ENCODE measurements around the gene ZNF724. TPM values are rescaled to one million over a fixed set of nuclear protein-coding genes. Genes with fewer than 3 reads are reported as not detected.
A peak's percentile ranks its signal among the peaks of the same experiment; 100 is the strongest.

ZNF724 gene
- total and polyA plus RNA-seq, 8 donors, result 0.15 to 10.7 (median 2.5) TPM; not detected in 2

DNA sequence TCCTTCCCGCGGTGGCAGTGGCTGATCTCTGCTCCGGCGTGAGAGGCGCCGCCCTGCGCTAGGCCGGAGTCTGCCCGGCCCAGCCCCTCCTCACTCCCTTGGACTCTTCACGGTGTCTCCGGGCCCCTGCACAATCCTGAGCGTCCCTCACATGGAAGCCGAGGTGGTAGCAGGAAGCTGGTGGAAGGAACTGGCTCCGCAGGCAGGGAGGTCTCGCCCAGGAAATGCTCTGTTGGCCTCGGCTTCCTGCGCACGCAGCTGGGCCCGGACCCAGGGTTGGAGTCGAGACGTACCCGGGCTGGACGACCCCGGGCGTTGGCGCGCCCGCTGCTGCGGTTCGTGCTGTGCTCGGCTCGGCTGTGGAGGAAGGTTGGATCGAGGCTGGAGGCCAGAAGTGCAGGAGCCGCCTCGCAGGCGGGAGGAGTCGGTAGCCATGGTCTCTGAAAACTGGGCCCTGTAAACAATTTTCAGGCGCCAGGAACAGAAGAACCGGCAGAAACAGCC lies 46.3 kb downstream of the ZNF724 start:
- peak overlapping the region in 1 of 5 donors; percentile 29 for H3K27ac ChIP-seq
- no peaks in the 10 kb centered on the region for H3K4me1 ChIP-seq
- TF ChIP-seq EP300 (IDR thresholded peaks at IDR 0.05), result no peak
- no peak for TF ChIP-seq POLR2A (IDR thresholded peaks at IDR 0.05)
- TF ChIP-seq, protein P1, sequence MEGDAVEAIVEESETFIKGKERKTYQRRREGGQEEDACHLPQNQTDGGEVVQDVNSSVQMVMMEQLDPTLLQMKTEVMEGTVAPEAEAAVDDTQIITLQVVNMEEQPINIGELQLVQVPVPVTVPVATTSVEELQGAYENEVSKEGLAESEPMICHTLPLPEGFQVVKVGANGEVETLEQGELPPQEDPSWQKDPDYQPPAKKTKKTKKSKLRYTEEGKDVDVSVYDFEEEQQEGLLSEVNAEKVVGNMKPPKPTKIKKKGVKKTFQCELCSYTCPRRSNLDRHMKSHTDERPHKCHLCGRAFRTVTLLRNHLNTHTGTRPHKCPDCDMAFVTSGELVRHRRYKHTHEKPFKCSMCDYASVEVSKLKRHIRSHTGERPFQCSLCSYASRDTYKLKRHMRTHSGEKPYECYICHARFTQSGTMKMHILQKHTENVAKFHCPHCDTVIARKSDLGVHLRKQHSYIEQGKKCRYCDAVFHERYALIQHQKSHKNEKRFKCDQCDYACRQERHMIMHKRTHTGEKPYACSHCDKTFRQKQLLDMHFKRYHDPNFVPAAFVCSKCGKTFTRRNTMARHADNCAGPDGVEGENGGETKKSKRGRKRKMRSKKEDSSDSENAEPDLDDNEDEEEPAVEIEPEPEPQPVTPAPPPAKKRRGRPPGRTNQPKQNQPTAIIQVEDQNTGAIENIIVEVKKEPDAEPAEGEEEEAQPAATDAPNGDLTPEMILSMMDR (IDR thresholded peaks at IDR 0.05), result no peak
- TF ChIP-seq POLR2AphosphoS5 (IDR thresholded peaks at IDR 0.05), result no peak
- H3K36me3 ChIP-seq, result no peaks in the 10 kb centered on the region
- peaks cover 0 to 5% (median 0%) of the 10 kb centered on the region in 3 donors for H3K27me3 ChIP-seq
- DNase-seq, result peak in 1 of 2 donors; percentile 25
- H3K4me3 ChIP-seq, result peak overlapping the region; percentile 9 to 25 (median 16)
- intact Hi-C loops (cut with DNase I; ENCODE audit: low total_unique reads), result no loop called here
- 12 to 18% (median 15%) methylated on average over 37 to 39 of the region's 39 CpGs for WGBS, 5 donors
- peaks cover 0 to 63% (median 35%) of the 10 kb centered on the region in 4 donors for H3K9me3 ChIP-seq

DNA sequence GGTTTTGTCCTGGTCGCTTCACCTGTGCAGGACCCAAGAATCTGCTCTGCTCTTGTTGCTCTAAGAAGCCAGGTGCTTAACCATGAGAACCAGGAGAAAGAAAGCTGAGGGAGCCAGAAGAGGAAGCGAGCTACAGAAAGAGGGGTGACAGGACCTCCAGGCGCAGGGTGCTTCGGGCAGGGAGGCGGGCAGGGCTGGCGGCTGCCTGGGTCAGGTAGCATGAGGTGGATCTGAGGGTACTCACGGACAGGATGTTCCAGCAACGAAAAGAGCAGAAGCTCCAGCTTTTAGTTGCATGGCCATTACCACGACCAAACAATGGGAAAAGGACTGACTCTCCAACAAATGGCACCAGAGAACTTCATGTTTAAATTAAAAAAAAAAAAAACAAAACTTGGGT lies 59.9 kb downstream of the ZNF724 start:
- WGBS, 5 donors, result 81 to 88% (median 86%) methylated on average over 9 of the region's 9 CpGs
- no peak overlapping the region for H3K27ac ChIP-seq
- no peaks in the 10 kb centered on the region for H3K4me1 ChIP-seq
- intact Hi-C loops (cut with DNase I; ENCODE audit: low total_unique reads), result no loop called here
- TF ChIP-seq POLR2A (IDR thresholded peaks at IDR 0.05) (no peak), EP300 (IDR thresholded peaks at IDR 0.05) (no peak), POLR2AphosphoS5 (IDR thresholded peaks at IDR 0.05) (no peak)
- TF ChIP-seq, protein P1 (IDR thresholded peaks at IDR 0.05), result no peak
- no peak overlapping the region for H3K4me3 ChIP-seq
- no peak for DNase-seq
- no peaks in the 10 kb centered on the region for H3K27me3 ChIP-seq
- H3K9me3 ChIP-seq, result peaks cover 4 to 62% (median 27%) of the 10 kb centered on the region in 4 donors
- H3K36me3 ChIP-seq, result no peaks in the 10 kb centered on the region

DNA sequence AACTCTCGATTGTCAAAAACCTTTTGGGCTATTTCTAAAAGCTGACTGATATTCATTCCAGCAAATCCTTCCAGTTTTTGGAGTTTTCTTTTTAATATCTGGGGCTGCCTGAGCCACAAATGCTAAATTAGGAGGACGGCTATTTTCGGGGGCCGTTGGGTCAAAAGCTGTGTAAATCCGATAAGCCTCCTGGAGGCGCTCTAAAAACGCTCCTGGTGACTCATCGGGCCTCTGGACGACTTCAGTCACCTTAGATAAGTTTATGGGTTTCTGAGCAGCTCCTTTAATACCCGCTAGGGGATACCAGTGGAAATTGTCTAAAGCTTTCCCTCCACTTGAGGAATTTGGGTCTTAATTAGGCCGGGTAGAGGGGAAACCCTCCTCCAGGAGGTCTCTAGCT lies 66.9 kb downstream of the ZNF724 start:
- no peak overlapping the region for H3K27ac ChIP-seq
- no peaks in the 10 kb centered on the region for H3K36me3 ChIP-seq
- peaks cover 0 to 57% (median 18%) of the 10 kb centered on the region in 4 donors for H3K9me3 ChIP-seq
- intact Hi-C loops (cut with DNase I; ENCODE audit: low total_unique reads), result no loop called here
- WGBS, 5 donors, result 71 to 84% (median 74%) methylated on average over 11 of the region's 11 CpGs
- no peaks in the 10 kb centered on the region for H3K27me3 ChIP-seq
- no peak for DNase-seq
- no peaks in the 10 kb centered on the region for H3K4me1 ChIP-seq
- H3K4me3 ChIP-seq, result no peak overlapping the region
- TF ChIP-seq, protein P1 (IDR thresholded peaks at IDR 0.05), result no peak
- no peak for TF ChIP-seq POLR2AphosphoS5 (IDR thresholded peaks at IDR 0.05)
- no peak for TF ChIP-seq POLR2A (IDR thresholded peaks at IDR 0.05)
- TF ChIP-seq EP300 (IDR thresholded peaks at IDR 0.05), result no peak

Small RNA genes within 50 kb of the gene (small RNA-seq; reads per million reads assigned to genes)
- gene VN1R91P, result 0 reads per million in 4 donors

Other genes with a start within 250 kb of the ZNF724 start
- 1 to 10 TPM in 1 of 5 donors, under 1 TPM in 2, not detected in 2; 0.18 to 3.0 (median 0.89) TPM for gene ZNF728, start 247.2 kb downstream of the ZNF724 start, total RNA-seq
- gene ZNF728, start 247.2 kb downstream of the ZNF724 start, polyA plus RNA-seq, result not detected
- 1 to 10 TPM in 1 of 5 donors, not detected in 4; 1.7 TPM for gene ZNF730, start 133.4 kb downstream of the ZNF724 start, total RNA-seq
- gene ZNF730, start 133.4 kb downstream of the ZNF724 start, polyA plus RNA-seq, result under 1 TPM in 1 of 3 donors, not detected in 2; 0.15 TPM
- gene ZNF91, start 145.1 kb upstream of the ZNF724 start, total RNA-seq, result 100 to 1,000 TPM; 104 to 139 (median 118) TPM
- gene ZNF91, start 145.1 kb upstream of the ZNF724 start, polyA plus RNA-seq, result 1 to 10 TPM; 6.4 to 8.4 (median 8.2) TPM

Data from stomach (tissue), 9 donors.